Measurements from ENCODE around the gene FBXL3. TPM values are rescaled to one million over a fixed set of nuclear protein-coding genes. Genes with fewer than 3 reads are reported as not detected.
A peak's percentile ranks its signal among the peaks of the same experiment; 100 is the strongest.

FBXL3 gene
- total RNA-seq, 1 experiment from 2014 or later: 9.9 TPM

DNA sequence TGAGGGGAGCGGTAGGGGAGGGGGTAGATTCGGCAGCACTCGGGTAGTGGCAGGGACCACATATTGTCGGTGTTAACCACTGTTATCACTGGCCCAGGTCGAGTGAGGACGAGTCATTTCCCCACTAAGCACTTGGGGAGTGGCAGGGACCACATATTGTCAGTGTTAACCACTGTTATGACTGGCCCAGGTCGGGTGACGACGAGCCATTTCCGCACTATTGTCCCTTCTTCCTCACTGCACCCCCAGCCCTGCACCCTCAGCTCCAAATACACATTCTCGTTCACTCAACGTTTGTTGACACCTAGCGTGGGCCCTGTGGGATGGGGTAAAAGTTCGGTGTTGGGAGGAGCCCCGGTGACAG, 35.5 kb downstream of the FBXL3 start:
- Mint-ChIP-seq H3K4me3 (peak overlapping the region; percentile 99), H3K36me3 (peaks cover 2% of the 10 kb centered on the region), H3K27ac (peak overlapping the region; percentile 72; the same call in 1 of the 2 replicates), H3K27me3 (ENCODE audit: low read depth) (peaks cover 10% of the 10 kb centered on the region; the same call in 1 of the 2 replicates), H3K9me3 (no peaks in the 10 kb centered on the region), H3K4me1 (peaks cover 17% of the 10 kb centered on the region)
- ChIA-PET CTCF (interaction anchor here (0.9 to 3.4 kb wide), 2 partner anchors 11 to 106 kb away, joined by 3 to 19 read pairs; no protein-coding TSS in a partner anchor), POLR2A (interaction anchor here (1.8 kb wide), 1 partner anchor 10 kb away, joined by 5 read pairs; no protein-coding TSS in a partner anchor)
- DNase-seq (ENCODE audit: low spot score): no peak
- TF ChIP-seq ZNF263 (CRISPR knock-in tag; IDR thresholded peaks at IDR 0.05; ENCODE audit: low read depth) (no peak), NFATC4 (CRISPR knock-in tag; IDR thresholded peaks at IDR 0.05) (no peak), RORB (CRISPR knock-in tag; IDR thresholded peaks at IDR 0.05) (no peak), ZNF138 (CRISPR knock-in tag; conservative IDR thresholded peaks at IDR 0.05) (no peak), ETV6 (CRISPR knock-in tag; IDR thresholded peaks at IDR 0.05) (no peak), ZNF232 (CRISPR knock-in tag; IDR thresholded peaks at IDR 0.05) (no peak), CBFB (CRISPR knock-in tag; IDR thresholded peaks at IDR 0.05; ENCODE audit: low read depth) (no peak), GTF2I (CRISPR knock-in tag; conservative IDR thresholded peaks at IDR 0.05) (no peak), NFE2L1 (CRISPR knock-in tag; IDR thresholded peaks at IDR 0.05) (no peak), SOX15 (CRISPR knock-in tag; IDR thresholded peaks at IDR 0.05) (no peak), TEAD1 (CRISPR knock-in tag; IDR thresholded peaks at IDR 0.05) (no peak), FOXP1 (CRISPR knock-in tag; IDR thresholded peaks at IDR 0.05; ENCODE audit: borderline replicate concordance) (no peak), IRF2 (CRISPR knock-in tag; IDR thresholded peaks at IDR 0.05; ENCODE audit: borderline replicate concordance, low read depth) (no peak), ZBTB21 (CRISPR knock-in tag; IDR thresholded peaks at IDR 0.05; ENCODE audit: borderline replicate concordance) (no peak), TCF7 (CRISPR knock-in tag; IDR thresholded peaks at IDR 0.05; ENCODE audit: low read depth) (no peak)
- TF ChIP-seq, protein P1, sequence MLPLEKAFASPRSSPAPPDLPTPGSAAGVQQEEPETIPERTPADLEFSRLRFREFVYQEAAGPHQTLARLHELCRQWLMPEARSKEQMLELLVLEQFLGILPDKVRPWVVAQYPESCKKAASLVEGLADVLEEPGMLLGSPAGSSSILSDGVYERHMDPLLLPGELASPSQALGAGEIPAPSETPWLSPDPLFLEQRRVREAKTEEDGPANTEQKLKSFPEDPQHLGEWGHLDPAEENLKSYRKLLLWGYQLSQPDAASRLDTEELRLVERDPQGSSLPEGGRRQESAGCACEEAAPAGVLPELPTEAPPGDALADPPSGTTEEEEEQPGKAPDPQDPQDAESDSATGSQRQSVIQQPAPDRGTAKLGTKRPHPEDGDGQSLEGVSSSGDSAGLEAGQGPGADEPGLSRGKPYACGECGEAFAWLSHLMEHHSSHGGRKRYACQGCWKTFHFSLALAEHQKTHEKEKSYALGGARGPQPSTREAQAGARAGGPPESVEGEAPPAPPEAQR (CRISPR knock-in tag; IDR thresholded peaks at IDR 0.05): no peak
- TF ChIP-seq, protein P2, sequence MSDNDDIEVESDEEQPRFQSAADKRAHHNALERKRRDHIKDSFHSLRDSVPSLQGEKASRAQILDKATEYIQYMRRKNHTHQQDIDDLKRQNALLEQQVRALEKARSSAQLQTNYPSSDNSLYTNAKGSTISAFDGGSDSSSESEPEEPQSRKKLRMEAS (CRISPR knock-in tag; IDR thresholded peaks at IDR 0.05): no peak
- TF ChIP-seq, protein P3, sequence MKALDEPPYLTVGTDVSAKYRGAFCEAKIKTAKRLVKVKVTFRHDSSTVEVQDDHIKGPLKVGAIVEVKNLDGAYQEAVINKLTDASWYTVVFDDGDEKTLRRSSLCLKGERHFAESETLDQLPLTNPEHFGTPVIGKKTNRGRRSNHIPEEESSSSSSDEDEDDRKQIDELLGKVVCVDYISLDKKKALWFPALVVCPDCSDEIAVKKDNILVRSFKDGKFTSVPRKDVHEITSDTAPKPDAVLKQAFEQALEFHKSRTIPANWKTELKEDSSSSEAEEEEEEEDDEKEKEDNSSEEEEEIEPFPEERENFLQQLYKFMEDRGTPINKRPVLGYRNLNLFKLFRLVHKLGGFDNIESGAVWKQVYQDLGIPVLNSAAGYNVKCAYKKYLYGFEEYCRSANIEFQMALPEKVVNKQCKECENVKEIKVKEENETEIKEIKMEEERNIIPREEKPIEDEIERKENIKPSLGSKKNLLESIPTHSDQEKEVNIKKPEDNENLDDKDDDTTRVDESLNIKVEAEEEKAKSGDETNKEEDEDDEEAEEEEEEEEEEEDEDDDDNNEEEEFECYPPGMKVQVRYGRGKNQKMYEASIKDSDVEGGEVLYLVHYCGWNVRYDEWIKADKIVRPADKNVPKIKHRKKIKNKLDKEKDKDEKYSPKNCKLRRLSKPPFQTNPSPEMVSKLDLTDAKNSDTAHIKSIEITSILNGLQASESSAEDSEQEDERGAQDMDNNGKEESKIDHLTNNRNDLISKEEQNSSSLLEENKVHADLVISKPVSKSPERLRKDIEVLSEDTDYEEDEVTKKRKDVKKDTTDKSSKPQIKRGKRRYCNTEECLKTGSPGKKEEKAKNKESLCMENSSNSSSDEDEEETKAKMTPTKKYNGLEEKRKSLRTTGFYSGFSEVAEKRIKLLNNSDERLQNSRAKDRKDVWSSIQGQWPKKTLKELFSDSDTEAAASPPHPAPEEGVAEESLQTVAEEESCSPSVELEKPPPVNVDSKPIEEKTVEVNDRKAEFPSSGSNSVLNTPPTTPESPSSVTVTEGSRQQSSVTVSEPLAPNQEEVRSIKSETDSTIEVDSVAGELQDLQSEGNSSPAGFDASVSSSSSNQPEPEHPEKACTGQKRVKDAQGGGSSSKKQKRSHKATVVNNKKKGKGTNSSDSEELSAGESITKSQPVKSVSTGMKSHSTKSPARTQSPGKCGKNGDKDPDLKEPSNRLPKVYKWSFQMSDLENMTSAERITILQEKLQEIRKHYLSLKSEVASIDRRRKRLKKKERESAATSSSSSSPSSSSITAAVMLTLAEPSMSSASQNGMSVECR (CRISPR knock-in tag; IDR thresholded peaks at IDR 0.05; ENCODE audit: borderline replicate concordance): no peak
- TF ChIP-seq, protein P4, sequence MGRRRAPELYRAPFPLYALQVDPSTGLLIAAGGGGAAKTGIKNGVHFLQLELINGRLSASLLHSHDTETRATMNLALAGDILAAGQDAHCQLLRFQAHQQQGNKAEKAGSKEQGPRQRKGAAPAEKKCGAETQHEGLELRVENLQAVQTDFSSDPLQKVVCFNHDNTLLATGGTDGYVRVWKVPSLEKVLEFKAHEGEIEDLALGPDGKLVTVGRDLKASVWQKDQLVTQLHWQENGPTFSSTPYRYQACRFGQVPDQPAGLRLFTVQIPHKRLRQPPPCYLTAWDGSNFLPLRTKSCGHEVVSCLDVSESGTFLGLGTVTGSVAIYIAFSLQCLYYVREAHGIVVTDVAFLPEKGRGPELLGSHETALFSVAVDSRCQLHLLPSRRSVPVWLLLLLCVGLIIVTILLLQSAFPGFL (CRISPR knock-in tag; IDR thresholded peaks at IDR 0.05; ENCODE audit: borderline replicate concordance): no peak
- TF ChIP-seq, protein P5, sequence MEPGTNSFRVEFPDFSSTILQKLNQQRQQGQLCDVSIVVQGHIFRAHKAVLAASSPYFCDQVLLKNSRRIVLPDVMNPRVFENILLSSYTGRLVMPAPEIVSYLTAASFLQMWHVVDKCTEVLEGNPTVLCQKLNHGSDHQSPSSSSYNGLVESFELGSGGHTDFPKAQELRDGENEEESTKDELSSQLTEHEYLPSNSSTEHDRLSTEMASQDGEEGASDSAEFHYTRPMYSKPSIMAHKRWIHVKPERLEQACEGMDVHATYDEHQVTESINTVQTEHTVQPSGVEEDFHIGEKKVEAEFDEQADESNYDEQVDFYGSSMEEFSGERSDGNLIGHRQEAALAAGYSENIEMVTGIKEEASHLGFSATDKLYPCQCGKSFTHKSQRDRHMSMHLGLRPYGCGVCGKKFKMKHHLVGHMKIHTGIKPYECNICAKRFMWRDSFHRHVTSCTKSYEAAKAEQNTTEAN (CRISPR knock-in tag; IDR thresholded peaks at IDR 0.05): no peak
- peak; percentile 2; the same call in 1 of the 2 replicates for ATAC-seq
